ENCODE data around the gene SPACA7. TPM values are rescaled to one million over a fixed set of nuclear protein-coding genes. Genes with fewer than 3 reads are reported as not detected.

SPACA7 gene
- total RNA-seq, 1 experiment from 2014 or later, result not detected

DNA sequence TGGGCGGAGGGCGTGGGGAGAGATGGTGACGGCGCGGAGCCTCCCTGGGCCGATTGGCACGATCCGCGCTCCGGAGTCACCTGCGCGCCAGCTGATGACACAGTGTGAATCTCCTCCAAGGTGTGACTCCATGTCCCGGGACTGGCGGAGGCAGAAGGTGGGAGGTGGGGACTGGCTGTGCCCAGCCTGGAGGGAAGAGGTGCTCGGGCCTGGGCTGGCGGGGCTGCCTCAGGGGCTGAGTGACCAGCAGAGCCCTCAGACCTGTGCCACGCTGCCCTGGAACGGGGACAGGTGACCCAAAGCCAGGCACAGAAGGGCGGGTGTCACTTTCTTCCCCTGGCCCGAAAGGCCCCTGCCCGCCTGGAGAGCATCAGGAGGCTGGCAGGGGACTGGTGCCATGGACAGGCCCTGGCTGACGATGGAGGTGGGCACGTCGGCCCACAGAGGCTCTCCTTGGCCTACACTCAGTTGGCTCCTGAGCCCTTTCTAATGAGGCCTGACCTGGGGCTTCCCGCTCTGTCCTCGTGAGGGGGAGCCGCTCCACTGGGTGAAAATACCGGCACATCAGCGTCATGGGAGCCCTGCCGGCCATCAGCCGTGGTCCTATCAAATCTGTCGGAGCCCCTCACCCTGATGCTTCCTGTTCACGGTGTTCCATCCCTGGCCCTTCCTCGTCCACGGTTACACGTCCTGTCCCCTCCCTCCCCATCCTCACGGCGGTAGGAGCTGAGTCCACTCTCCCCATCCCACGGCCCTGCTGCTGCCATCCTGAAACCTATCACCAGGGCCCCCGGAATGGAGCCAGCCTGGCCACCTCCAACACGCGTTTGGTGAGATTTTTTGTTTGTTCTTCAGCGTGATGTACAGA lies 75.6 kb downstream of the SPACA7 start:
- Histone ChIP-seq H3K9me2 (replicated peaks; ENCODE audit: low read length) (no peaks in the 10 kb centered on the region), H3K4me1 (ENCODE audit: insufficient read depth, low read length) (no peaks in the 10 kb centered on the region), H3K79me2 (ENCODE audit: low read length) (no peaks in the 10 kb centered on the region), H3K27me3 (ENCODE audit: low read length) (peaks cover 19% of the 10 kb centered on the region; the same call in 1 of the 2 replicates), H4K20me1 (ENCODE audit: low read length) (no peaks in the 10 kb centered on the region), H2AFZ (ENCODE audit: low read length) (no peak overlapping the region), H3K4me2 (ENCODE audit: low read length) (no peak overlapping the region), H3K9me3 (ENCODE audit: low read length) (no peaks in the 10 kb centered on the region), H3K9ac (ENCODE audit: low read length) (no peak overlapping the region), H3K27ac (ENCODE audit: low read length) (no peak overlapping the region), H3K36me3 (ENCODE audit: low read depth, low read length) (no peaks in the 10 kb centered on the region), H3F3A (ENCODE audit: low read length, unreplicated experiment) (no peaks in the 10 kb centered on the region), H3K4me3 (ENCODE audit: low read length) (no peak overlapping the region)
- TF ChIP-seq, protein P1, sequence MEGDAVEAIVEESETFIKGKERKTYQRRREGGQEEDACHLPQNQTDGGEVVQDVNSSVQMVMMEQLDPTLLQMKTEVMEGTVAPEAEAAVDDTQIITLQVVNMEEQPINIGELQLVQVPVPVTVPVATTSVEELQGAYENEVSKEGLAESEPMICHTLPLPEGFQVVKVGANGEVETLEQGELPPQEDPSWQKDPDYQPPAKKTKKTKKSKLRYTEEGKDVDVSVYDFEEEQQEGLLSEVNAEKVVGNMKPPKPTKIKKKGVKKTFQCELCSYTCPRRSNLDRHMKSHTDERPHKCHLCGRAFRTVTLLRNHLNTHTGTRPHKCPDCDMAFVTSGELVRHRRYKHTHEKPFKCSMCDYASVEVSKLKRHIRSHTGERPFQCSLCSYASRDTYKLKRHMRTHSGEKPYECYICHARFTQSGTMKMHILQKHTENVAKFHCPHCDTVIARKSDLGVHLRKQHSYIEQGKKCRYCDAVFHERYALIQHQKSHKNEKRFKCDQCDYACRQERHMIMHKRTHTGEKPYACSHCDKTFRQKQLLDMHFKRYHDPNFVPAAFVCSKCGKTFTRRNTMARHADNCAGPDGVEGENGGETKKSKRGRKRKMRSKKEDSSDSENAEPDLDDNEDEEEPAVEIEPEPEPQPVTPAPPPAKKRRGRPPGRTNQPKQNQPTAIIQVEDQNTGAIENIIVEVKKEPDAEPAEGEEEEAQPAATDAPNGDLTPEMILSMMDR (conservative IDR thresholded peaks at IDR 0.05; ENCODE audit: low read depth, low read length), result no peak
- TF ChIP-seq EZH2 (IDR thresholded peaks at IDR 0.05; ENCODE audit: low read length, unreplicated experiment) (no peak), EZH2phosphoT487 (IDR thresholded peaks at IDR 0.05; ENCODE audit: borderline replicate concordance, low read length) (no peak)
- no peak for DNase-seq
- ATAC-seq, result no peak
- ChIA-PET CTCF (no interaction called here), POLR2A (ENCODE audit: unreplicated experiment) (no interaction called here)
- intact Hi-C loops (cut with micrococcal nuclease), result no loop called here
- no TSS peak for BruUV-seq (replicated peaks)

DNA sequence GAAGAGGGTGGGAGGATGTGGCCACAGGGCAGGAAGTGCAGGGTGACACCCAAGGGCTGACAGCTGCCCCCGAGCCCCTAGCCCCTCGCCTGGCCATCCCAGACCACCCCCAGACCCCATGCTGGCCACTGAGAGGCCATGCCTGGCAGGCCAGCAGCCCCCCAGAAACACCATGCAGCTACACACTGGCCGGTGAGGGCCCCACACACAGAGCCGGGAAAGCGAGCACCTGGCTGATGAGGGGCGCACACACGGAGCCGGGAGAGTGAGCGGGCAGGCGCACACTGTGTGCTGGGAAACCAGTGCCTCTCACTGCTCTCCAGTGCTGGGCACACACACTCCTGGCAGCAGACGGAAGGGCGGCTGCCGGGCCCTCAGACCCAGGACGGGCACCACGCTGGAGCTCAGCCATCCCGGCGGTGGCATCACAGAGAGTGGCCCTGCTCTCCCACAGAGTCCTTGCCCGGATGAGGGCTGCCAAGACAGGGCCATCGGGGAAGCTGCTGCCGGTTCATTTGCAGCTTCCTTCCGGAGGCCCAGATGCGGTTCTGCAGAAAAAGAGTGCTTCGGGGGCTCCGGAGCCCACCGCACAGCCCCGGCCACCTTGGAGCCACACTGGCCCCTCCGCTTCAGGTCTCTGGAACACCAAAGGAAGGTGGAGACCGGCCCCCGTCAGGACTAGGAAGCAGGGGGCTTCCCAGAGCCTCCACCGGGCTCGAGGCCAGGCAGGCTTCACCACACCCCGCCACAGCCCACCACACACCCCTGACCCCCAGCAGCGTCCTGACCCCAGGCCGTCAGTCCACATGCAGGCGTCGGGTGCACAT lies 76.4 kb downstream of the SPACA7 start:
- CTCF ChIA-PET, result no interaction called here
- ATAC-seq, result no peak
- BruUV-seq (replicated peaks), result no TSS peak

More for the DNA sequence above, 76.4 kb downstream of the SPACA7 start:
- Histone ChIP-seq H3K9ac (ENCODE audit: low read length) (no peak overlapping the region), H2AFZ (ENCODE audit: low read length) (no peak overlapping the region), H3K4me3 (ENCODE audit: low read length) (no peak overlapping the region), H3K9me3 (ENCODE audit: low read length) (no peaks in the 10 kb centered on the region), H3K4me1 (ENCODE audit: insufficient read depth, low read length) (no peaks in the 10 kb centered on the region), H3K27ac (ENCODE audit: low read length) (no peak overlapping the region), H3K36me3 (ENCODE audit: low read depth, low read length) (no peaks in the 10 kb centered on the region), H4K20me1 (ENCODE audit: low read length) (no peaks in the 10 kb centered on the region), H3K79me2 (ENCODE audit: low read length) (no peaks in the 10 kb centered on the region), H3F3A (ENCODE audit: low read length, unreplicated experiment) (no peaks in the 10 kb centered on the region), H3K9me2 (replicated peaks; ENCODE audit: low read length) (no peaks in the 10 kb centered on the region), H3K27me3 (ENCODE audit: low read length) (peaks cover 19% of the 10 kb centered on the region; the same call in 1 of the 2 replicates), H3K4me2 (ENCODE audit: low read length) (no peak overlapping the region)
- POLR2A ChIA-PET (ENCODE audit: unreplicated experiment), result no interaction called here
- TF ChIP-seq EZH2 (IDR thresholded peaks at IDR 0.05; ENCODE audit: low read length, unreplicated experiment) (no peak), EZH2phosphoT487 (IDR thresholded peaks at IDR 0.05; ENCODE audit: borderline replicate concordance, low read length) (no peak)
- TF ChIP-seq, protein P1 (conservative IDR thresholded peaks at IDR 0.05; ENCODE audit: low read depth, low read length), result no peak
- DNase-seq, result no peak
- intact Hi-C loops (cut with micrococcal nuclease), result no loop called here
